Measurements from ENCODE around the gene NINL. TPM values are rescaled to one million over a fixed set of nuclear protein-coding genes. Genes with fewer than 3 reads are reported as not detected.

The NINL gene
- total and polyA plus RNA-seq, 4 donors = 1.9 to 3.6 (median 2.8) TPM

GRCh38 chr20:25535762-25536161 is 49.6 kb downstream of the NINL start:
- H3K4me1 ChIP-seq (ENCODE audit: control insufficient read depth in 4 of 4, insufficient read depth in 4 of 4, low read length in 3 of 4) = peaks cover 8 to 56% (median 30%) of the 10 kb centered on the region in 4 donors
- no peak overlapping the region for H3K27ac ChIP-seq (ENCODE audit: low read depth in 1 of 2, low read length in 2 of 2)
- H3K9ac ChIP-seq (ENCODE audit: low read depth in 1 of 2, low read length in 2 of 2) = no peak overlapping the region
- no peaks in the 10 kb centered on the region for H3K27me3 ChIP-seq (ENCODE audit: control insufficient read depth in 4 of 4, insufficient read depth in 4 of 4, low read length in 3 of 4)
- no peak for DNase-seq (ENCODE audit: low spot score)
- no peaks in the 10 kb centered on the region for H3K36me3 ChIP-seq (ENCODE audit: control insufficient read depth in 4 of 4, insufficient read depth in 3 of 4, low read depth in 1 of 4, low read length in 3 of 4)
- TF ChIP-seq TAF1 (conservative IDR thresholded peaks at IDR 0.05) = no peak
- no peak for TF ChIP-seq HNF4A (conservative IDR thresholded peaks at IDR 0.05)
- TF ChIP-seq FOXA1 (IDR thresholded peaks at IDR 0.05) = no peak
- no peak for TF ChIP-seq JUND (IDR thresholded peaks at IDR 0.05)
- TF ChIP-seq SP1 (IDR thresholded peaks at IDR 0.05) = no peak
- TF ChIP-seq RAD21 (IDR thresholded peaks at IDR 0.05) = no peak
- TF ChIP-seq YY1 (IDR thresholded peaks at IDR 0.05) = no peak
- no peak for TF ChIP-seq ATF3 (IDR thresholded peaks at IDR 0.05)
- no peak for TF ChIP-seq RXRA (IDR thresholded peaks at IDR 0.05)
- TF ChIP-seq ZBTB33 (IDR thresholded peaks at IDR 0.05) = no peak
- no peak for TF ChIP-seq FOXA2 (IDR thresholded peaks at IDR 0.05)
- TF ChIP-seq CTCF (IDR thresholded peaks at IDR 0.05; ENCODE audit: low read depth, low read length, missing input control) = no peak
- no peak for TF ChIP-seq REST (IDR thresholded peaks at IDR 0.05)
- no peak for TF ChIP-seq HNF4G (IDR thresholded peaks at IDR 0.05)
- TF ChIP-seq, protein P1, sequence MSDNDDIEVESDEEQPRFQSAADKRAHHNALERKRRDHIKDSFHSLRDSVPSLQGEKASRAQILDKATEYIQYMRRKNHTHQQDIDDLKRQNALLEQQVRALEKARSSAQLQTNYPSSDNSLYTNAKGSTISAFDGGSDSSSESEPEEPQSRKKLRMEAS (IDR thresholded peaks at IDR 0.05) = no peak
- H3K4me3 ChIP-seq (ENCODE audit: low read depth in 1 of 3, low read length in 3 of 3) = no peak overlapping the region
- 89% methylated on average over 6 of the region's 6 CpGs for WGBS
- H3K9me3 ChIP-seq (ENCODE audit: control insufficient read depth in 4 of 4, low read length in 3 of 4) = no peaks in the 10 kb centered on the region

GRCh38 chr20:25534845-25535244 is 50.5 kb downstream of the NINL start:
- 97% methylated on average over 7 of the region's 7 CpGs for WGBS
- no peak for TF ChIP-seq HNF4G (IDR thresholded peaks at IDR 0.05)
- TF ChIP-seq RXRA (IDR thresholded peaks at IDR 0.05) = no peak
- TF ChIP-seq REST (IDR thresholded peaks at IDR 0.05) = no peak
- TF ChIP-seq CTCF (IDR thresholded peaks at IDR 0.05; ENCODE audit: low read depth, low read length, missing input control) = no peak
- no peak for TF ChIP-seq YY1 (IDR thresholded peaks at IDR 0.05)
- TF ChIP-seq, protein P1 (IDR thresholded peaks at IDR 0.05) = no peak
- no peak for TF ChIP-seq NR2F2 (IDR thresholded peaks at IDR 0.05)
- no peak for TF ChIP-seq SP1 (IDR thresholded peaks at IDR 0.05)
- no peak for TF ChIP-seq RAD21 (IDR thresholded peaks at IDR 0.05)
- TF ChIP-seq TAF1 (conservative IDR thresholded peaks at IDR 0.05) = no peak
- Histone ChIP-seq H3K27me3 (ENCODE audit: control insufficient read depth in 4 of 4, insufficient read depth in 4 of 4, low read length in 3 of 4) (no peaks in the 10 kb centered on the region), H3K9me3 (ENCODE audit: control insufficient read depth in 4 of 4, low read length in 3 of 4) (no peaks in the 10 kb centered on the region), H3K27ac (ENCODE audit: low read depth in 1 of 2, low read length in 2 of 2) (no peak overlapping the region), H3K9ac (ENCODE audit: low read depth in 1 of 2, low read length in 2 of 2) (no peak overlapping the region), H3K4me1 (ENCODE audit: control insufficient read depth in 4 of 4, insufficient read depth in 4 of 4, low read length in 3 of 4) (peaks cover 8 to 52% (median 26%) of the 10 kb centered on the region in 4 donors), H3K36me3 (ENCODE audit: control insufficient read depth in 4 of 4, insufficient read depth in 3 of 4, low read depth in 1 of 4, low read length in 3 of 4) (no peaks in the 10 kb centered on the region), H3K4me3 (ENCODE audit: low read depth in 1 of 3, low read length in 3 of 3) (no peak overlapping the region)
- DNase-seq (ENCODE audit: low spot score) = no peak

Measured in liver (tissue), 9 donors.